K562 (cell line): ENCODE measurements around the gene LPCAT3. TPM values are rescaled to one million over a fixed set of nuclear protein-coding genes. Genes with fewer than 3 reads are reported as not detected.
A peak's percentile ranks its signal among the peaks of the same experiment; 100 is the strongest.

ENCODE experiments used
- CBX5 ChIP-seq: IDR thresholded peaks from 2 replicates; pipeline ENCODE4 v1.6.1; 2014; ENCODE audit warnings: low read depth, borderline replicate concordance
- FOXK2 ChIP-seq, 2 experiments: fragments of 450-650 bp; IDR thresholded peaks in 1 of 2; conservative IDR thresholded peaks in 1 of 2; 2 replicates each; pipeline ENCODE4 v1.6.1; 2016; ENCODE audit warnings: low read depth in 2 of 2, mild to moderate bottlenecking in 1 of 2
- MCM5 ChIP-seq: fragments of 450-650 bp; IDR thresholded peaks from 2 replicates; pipeline ENCODE4 v1.6.1; 2016; ENCODE audit warnings: low read depth
- MIER1 ChIP-seq: fragments of 450-650 bp; IDR thresholded peaks from 2 replicates; pipeline ENCODE4 v1.6.1; 2016; ENCODE audit warnings: antibody characterized with exemption, mild to moderate bottlenecking, low read depth
- NCOA6 ChIP-seq: fragments of 450-650 bp; IDR thresholded peaks from 2 replicates; pipeline ENCODE4 v1.6.1; 2017; ENCODE audit warnings: mild to moderate bottlenecking
- NR0B1 ChIP-seq: fragments of 450-650 bp; IDR thresholded peaks from one replicate; pipeline ENCODE4 v1.6.1; 2018; ENCODE audit warnings: mild to moderate bottlenecking, moderate library complexity; ENCODE audit not compliant: partially characterized antibody
- NR2F6 ChIP-seq: fragments of 450-650 bp; formaldehyde crosslinking; IDR thresholded peaks from 2 replicates; pipeline ENCODE4 v1.4.0; 2020; ENCODE audit warnings: mild to moderate bottlenecking
- SAFB2 ChIP-seq: fragments of 200-400 bp; formaldehyde crosslinking; IDR thresholded peaks from 2 replicates; pipeline ENCODE4 v1.6.1; 2018; ENCODE audit warnings: borderline replicate concordance, low read length, low read depth, moderate library complexity; ENCODE audit not compliant: severe bottlenecking
- SLC30A9 ChIP-seq: fragments of 250-450 bp; sonication (Bioruptor Pico); IDR thresholded peaks from 2 replicates; pipeline ENCODE4 v1.8.0; 2022; ENCODE audit warnings: mild to moderate bottlenecking, moderate library complexity
- TBP ChIP-seq: optimal IDR thresholded peaks from 2 replicates; pipeline ENCODE3; 2011; ENCODE audit warnings: low read depth, low read length, improper control_type of control experiment
- USF1 ChIP-seq: sonication (generic); formaldehyde crosslinking; IDR thresholded peaks from 2 replicates; pipeline ENCODE4 v1.9.0; 2022; ENCODE audit warnings: mild to moderate bottlenecking, missing genetic modification reagents
- XRCC4 ChIP-seq: IDR thresholded peaks from one replicate; pipeline ENCODE4 v1.6.1; 2011; ENCODE audit not compliant: insufficient read depth, insufficient read length; ENCODE audit errors: extremely low read depth
- ZBTB40 ChIP-seq, 2 experiments: fragments of 450-650 bp in 1 of 2; sonication (generic) in 1 of 2; formaldehyde crosslinking in 1 of 2; IDR thresholded peaks; 2 replicates each; pipeline versions ENCODE4 v1.7.1 to v1.9.0; 2016 to 2022; ENCODE audit warnings: inconsistent platforms in 1 of 2, mild to moderate bottlenecking in 1 of 2, missing genetic modification reagents in 1 of 2
- ZNF436 ChIP-seq: fragments of 250-450, 450-650 bp; sonication (Bioruptor Pico); formaldehyde crosslinking; IDR thresholded peaks from 2 replicates; pipeline ENCODE4 v1.7.0; 2020; ENCODE audit warnings: mild to moderate bottlenecking
- polyA plus RNA-seq, 8 experiments: library from polyadenylated mRNA; depleted of rRNA in 4 of 8; stranded (reverse) in 5 of 8; unstranded in 3 of 8; fragments of >200 nt; fragmentation: Nextera tagmentation in 2 of 8; fragmentation: Illumina TruSeq in 1 of 8; extraction: Ambion mirVana in 2 of 8; extraction: Trizol in 1 of 8; gene quantifications; 2 replicates each; pipeline versions ENCODE4 v1.2.1 to v1.2.3, GENCODE V29; 2011 to 2014; ENCODE audit warnings: inconsistent platforms in 1 of 8, missing spikeins in 1 of 8
- total RNA-seq, 7 experiments: library from RNA; depleted of rRNA in 6 of 7; stranded (reverse); fragments of >200 nt in 6 of 7; fragmentation: Illumina TruSeq in 2 of 7; extraction: Trizol in 2 of 7; gene quantifications; 2 replicates each; pipeline versions ENCODE4 v1.2.1 to v1.2.3, GENCODE V29; 2011 to 2021; ENCODE audit warnings: low replicate concordance in 1 of 7
- TF ChIP-seq, protein P1 (sequence below): fragments of 250-450 bp; sonication (Bioruptor Pico); IDR thresholded peaks from 2 replicates; pipeline ENCODE4 v1.8.0; 2022; ENCODE audit warnings: inconsistent platforms, mild to moderate bottlenecking, moderate library complexity, borderline replicate concordance

Gene LPCAT3
- total and polyA plus RNA-seq, 9 of the 15 experiments (the other 6 are each of a cell fraction or from before 2014, with no cell fraction given) = 4.9 to 52.5 (median 25.3) TPM

GRCh38 chr12:6943722-6944380 lies 74.4 kb downstream of the LPCAT3 start, which contains the start of the genes C12orf57 and RNU7-1 (continued):
- TF ChIP-seq ZNF436 (CRISPR knock-in tag) (peak; percentile 95), FOXK2 (conservative IDR thresholded peaks at IDR 0.05 in 1 of 2, IDR thresholded peaks at IDR 0.05 in 1 of 2; ENCODE audit: low read depth in 2 of 2) (peak in 1 of 2 experiments; percentile 45; a peak in 3 of 4 replicates), MCM5 (no peak), XRCC4 (no peak), TBP (no peak), SLC30A9 (CRISPR knock-in tag) (no peak), MIER1 (no peak), CBX5 (no peak), NR0B1 (no peak), USF1 (CRISPR knock-in tag) (no peak), NR2F6 (CRISPR knock-in tag) (peak; percentile 94; the same call in 1 of the 2 replicates), SAFB2 (no peak), NCOA6 (no peak), ZBTB40 (IDR thresholded peaks at IDR 0.05) (peak; percentile 81), ZBTB40 (CRISPR knock-in tag; IDR thresholded peaks at IDR 0.05) (no peak)
- TF ChIP-seq, protein P1, sequence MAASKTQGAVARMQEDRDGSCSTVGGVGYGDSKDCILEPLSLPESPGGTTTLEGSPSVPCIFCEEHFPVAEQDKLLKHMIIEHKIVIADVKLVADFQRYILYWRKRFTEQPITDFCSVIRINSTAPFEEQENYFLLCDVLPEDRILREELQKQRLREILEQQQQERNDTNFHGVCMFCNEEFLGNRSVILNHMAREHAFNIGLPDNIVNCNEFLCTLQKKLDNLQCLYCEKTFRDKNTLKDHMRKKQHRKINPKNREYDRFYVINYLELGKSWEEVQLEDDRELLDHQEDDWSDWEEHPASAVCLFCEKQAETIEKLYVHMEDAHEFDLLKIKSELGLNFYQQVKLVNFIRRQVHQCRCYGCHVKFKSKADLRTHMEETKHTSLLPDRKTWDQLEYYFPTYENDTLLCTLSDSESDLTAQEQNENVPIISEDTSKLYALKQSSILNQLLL (CRISPR knock-in tag) = no peak
